ENCODE measurements around the gene WWC2.

Gene WWC2

DNA sequence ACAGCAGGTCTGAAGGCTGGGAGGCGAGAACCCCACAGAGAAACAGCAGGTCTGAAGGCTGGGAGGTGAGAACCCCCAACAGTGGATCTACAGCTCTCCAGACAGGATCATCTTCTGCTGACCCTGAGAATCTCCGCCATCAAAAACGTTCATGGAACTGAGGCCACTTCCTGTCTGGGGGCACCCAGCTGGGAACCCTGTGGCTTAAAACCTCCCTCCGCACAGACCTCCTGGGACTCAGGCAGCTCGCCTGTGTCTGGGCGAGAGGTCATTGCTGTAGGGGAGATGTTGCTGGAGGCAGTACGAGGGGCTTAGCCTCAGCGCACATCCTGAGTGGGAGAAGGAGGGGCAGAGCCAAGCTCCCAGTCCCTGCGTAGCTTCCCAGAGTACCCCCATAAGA, 238.3 kb downstream of the WWC2 start:
- no peak for DNase-seq

DNA sequence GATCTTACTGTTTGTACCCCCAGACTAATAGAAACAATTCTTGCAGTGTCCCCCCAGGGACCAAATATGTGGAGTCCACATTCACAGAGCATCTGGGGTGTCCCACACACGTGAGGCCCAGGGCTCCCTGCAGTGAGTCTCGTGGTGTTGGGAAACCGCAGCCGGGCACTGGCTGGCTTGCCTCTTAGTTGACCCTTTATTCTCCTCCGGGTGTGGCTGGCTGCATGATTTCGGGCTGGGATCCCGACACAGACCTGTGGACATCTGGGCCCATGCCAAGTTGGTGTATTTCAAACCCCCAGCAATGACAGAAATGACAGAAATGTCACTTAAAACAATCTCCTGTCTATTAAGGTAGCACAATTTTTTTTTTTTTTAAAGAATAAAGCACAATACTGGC, 238.8 kb downstream of the WWC2 start:
- DNase-seq = no peak

DNA sequence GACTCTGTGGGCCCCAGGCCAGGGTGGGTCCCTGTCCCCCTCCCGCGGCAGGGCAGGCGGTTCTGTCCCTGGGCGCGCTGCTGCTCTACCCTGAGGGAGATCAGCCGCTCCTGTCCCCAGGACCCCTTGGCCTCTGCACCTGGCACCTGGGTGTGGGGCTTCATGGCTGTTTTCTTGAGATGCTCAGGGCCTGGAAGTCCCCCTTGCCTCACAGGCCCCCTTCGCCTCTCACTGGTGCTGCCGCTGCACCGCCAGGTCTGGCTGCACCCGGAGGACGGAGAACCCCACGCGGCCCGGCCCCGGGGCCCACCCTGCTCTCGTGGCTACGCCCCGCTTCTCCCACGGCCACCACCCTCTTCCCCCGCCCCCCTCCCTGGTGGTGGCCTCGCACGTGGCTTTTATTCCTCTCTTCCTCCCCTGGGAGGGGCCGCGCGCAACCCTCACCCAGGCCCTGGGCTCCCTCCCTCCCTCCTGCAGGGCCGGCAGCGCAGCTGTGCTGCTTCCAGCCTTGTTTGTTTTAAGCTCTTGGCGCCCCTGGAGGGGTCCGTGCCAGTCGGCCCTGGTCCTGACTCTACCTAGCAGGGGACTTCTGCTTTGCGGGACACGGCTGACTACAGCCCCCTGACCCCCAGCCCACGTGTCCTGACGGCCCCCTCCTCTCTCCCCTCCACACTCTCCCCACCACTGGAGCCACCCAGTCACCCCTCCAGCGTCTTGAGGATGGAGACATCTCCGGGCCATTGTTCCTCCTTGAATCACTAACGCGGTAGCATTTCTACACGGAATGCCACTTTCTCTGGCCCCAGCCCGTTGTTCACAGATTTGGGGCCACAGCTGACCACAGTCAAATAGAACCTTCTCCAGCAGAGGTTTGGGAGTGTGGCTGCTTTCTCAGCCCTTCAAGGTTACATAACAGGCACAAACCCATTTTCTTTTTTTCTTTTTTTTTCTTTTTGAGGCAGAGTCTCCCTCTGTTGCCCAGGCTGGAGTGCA, 243.8 kb downstream of the WWC2 start:
- DNase-seq = no peak

DNA sequence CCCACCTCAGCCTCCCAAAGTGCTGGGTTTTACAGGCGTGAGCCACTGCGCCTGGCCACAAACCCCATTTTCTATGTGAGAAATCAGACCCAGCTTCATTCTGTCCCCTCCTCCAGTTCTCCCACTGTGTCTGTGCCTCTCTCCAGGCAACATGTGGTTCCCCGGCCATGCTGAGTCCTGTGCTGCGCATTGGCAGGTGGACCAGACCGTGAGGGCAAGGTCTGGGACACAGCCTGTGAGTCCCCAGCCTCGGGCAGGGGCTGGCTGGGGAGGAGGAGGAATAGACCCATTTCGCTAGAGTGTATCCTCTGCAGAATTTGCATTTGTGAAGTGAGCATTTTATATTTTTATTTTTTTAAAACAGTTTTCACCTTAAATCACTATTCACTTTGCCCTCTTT, 244.7 kb downstream of the WWC2 start:
- no peak for DNase-seq

DNA sequence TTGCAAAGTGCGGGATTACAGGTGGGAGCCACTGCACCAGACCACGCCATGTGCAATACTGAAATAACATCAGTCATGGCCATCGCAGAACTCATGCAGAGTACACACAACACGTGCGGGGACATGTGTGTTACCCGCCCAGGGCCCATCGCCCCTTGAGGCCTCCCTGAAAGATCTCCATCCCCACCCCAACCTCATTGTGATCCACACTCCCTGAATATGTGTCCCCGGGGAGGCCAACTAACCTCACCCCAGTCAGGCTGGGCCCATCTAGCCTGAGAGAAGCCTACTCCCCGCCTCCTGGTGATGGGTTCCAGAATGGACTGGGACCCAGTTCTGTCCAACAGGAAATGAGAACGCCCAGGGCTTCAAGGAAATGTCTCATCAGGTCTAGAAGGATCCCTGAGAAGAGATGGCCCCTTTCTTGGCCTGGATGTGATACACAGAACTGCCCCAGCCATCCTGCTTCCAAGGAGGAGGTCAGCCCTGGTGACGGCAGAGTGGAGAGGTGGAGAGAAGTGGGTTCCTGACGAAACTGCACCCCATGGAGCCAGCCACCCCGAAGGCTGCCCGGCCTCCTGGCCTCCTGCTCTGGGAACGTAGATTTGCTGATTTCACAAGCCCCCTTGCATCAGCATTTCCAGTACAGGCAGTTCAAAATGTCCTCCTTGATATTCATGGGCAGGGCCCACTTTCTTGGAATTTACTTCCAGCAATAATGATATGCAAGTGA, 245.6 kb downstream of the WWC2 start:
- DNase-seq = no peak

DNA sequence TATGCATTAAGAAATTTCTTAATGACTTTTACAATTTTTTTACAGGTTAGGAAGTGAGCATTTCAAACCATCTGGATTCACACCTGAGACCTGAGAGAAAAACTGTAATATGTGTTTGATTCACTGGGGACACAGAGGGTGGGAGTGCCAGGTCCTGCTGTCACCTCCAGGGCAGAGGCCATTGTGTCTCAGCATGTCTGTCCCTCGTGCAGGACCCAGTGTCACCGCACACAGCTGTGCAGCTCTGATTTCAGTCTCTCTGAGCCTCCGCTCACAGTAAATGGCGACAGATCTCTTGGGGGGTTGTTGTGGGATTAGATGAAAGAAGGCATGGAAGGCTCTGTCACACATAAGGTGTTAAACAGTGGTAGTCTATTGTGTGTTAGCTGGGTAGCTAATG, 246.2 kb downstream of the WWC2 start:
- no peak for DNase-seq

DNA sequence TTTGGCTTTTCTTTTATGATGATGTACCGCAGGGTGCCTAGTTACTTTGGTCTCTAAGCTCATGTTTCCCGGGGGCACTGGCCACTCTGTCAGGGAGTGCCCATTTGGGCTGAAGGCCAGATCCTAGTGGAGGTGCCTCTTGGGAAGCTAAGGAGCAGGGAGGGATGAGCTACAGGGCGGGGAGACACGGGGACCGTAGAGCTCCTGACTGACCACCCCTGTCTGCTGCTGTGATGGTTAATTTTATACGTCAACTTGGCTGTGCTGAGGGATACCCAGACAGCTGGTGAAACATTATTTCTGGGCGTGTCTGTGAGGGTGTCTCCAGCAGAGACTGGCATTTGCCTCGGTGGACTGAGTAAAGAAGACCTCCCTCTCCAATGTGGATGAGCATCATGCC, 248.1 kb downstream of the WWC2 start:
- DNase-seq = no peak

DNA sequence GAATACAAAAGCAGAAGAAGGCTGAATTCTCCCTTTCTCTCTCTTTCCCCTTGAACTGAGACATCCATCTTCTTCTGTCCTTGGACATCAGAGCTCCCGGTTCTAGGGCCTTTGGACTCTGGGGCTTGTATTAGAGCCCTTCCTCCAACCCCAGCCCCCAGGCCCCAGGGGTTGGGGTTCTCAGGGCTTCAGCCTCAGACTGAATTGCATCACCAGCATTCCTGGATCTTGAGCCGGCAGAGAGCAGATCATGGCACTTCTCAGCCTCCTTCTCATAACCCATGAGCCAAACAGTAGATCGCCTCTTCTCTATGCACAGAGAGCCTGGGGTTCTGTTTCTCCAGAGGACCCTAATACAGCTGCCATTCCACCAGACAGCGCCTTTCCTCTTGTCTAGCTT, 248.5 kb downstream of the WWC2 start:
- no peak for DNase-seq

DNA sequence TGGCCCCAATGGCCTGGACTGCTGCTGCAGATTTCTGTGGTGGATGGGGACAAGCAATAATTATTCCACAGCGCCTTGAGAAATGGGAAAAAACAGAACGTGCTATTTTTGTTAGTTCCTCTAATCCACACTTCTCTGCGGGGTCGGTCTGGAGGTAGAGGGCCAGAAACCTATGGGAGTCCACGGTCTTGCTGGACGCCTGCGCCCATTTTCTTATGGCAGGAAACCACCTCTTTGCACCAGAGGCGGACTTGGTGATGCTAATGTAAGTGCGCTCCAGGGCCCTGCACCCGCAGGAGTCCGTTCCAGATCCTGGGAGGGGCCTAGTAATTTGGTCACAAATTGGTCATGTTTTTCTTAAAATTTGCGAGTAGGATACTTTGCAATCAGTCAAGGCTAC, 249.1 kb downstream of the WWC2 start:
- no peak for DNase-seq

DNA sequence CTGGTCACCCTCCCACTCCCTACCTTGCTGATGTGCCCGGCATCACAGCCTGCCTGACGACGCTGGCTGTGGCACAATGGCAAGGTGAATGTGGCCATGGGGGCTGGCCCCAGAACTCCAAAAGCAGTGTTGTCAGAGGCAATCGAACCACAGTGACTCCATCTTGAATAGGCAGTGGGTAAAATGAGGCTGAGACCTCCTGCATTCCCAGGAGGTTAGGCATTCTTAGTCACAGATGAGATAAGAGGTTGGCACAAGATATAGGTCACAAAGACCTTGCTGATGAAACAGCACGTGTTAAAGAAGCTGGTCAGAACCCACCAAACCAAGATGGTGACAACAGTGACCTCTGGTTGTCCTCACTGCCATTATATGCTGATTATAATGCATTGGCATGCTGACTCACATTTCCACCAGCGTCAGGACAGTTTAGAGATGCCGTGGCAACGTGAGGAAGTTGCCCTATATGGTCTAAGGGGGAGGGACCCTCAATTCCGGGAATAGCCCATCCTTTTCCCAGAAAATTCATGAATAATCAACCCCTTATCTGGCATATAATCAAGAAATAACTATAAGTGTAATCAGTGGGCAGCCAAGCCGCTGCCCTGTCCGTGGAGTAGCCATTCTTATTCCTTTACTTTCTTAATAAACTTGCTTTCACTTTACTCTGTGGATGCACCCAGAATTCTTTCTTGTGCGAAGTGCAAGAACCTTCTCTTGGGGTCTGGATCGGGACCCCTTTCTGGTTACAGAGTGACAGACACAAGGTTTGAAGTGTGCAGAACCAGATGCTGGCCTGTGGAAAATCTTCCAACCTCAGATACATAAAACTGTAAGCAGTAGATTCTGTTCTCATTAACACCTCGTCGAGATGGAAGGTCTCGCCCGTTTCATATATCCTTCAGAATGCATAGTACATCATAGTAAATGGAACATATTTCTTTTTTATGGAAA, 249.9 kb downstream of the WWC2 start:
- peak; percentile 30 to 39 for DNase-seq

DNA sequence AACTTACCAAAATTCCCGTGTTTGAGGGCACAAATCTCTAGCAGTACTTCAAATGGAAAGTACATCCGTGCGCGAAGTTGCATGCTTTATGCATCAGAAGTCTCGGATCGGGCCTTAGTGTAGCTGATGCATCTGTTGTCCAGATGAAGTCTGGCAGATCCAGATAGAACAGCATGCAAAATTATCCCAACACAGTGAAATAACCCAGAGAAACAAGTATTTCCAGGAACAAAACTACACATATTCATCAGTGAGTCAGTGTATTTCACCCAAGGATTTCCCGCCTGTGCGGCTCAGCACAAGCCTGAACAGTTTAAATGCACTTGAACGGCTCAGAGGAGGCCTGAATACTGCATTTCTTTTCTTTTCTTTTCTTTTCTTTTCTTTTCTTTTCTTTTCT, 250.6 kb downstream of the WWC2 start:
- DNase-seq = no peak

DNA sequence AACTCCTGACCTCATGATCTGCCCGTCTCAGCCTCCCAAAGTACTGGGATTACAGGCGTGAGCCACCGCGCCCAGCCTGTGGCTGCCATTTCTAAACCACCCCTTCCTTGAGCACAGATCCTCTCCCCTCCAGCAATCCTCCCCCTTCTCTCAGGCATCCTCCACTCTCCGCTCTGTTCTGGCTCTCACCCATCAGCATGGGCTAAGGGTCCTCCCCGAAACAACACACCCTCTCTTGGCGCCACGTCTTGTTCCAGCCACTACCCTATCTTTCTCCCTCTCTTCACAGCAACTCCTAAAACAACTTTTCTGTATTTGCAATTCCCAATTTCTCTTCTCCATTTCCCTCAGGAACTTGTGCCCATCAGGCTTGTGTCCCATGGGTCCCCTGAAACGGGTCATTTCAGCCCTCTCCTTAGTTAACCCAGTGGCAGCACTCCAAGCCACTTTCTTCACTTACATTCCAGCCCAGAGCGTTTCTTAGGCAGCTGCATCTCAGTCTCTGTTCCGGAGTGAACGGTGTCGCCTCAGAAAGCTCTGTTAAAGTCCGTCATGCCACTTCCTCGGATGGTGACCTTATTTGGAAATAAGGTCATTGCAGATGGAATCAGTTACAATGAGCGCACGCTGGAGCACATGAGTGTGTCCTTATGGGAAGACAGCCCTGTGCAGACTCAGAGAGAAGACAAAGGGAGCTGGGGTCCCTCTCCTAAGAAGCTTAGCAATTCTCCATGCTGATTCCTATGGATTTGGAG, 251.4 kb downstream of the WWC2 start:
- DNase-seq = no peak

DNA sequence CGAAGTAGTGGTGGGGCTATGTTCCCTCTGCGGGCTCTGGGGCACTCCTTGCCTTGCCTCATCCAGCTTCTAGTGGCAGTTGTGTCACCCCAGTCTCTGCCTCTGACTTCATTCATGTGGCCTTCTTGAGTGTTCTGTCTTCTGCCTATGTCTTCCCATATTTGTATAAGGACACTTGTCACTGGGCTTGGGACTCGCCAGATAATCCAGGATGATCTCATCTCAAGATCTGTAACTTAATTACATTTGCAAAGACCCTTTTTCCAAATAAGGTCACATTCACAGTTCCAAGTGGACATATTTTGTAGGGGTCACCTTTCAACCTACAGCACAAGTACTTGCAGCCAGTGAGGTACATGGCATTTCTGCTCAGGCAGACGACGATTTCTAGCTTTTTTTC, 253.5 kb downstream of the WWC2 start:
- no peak for DNase-seq

DNA sequence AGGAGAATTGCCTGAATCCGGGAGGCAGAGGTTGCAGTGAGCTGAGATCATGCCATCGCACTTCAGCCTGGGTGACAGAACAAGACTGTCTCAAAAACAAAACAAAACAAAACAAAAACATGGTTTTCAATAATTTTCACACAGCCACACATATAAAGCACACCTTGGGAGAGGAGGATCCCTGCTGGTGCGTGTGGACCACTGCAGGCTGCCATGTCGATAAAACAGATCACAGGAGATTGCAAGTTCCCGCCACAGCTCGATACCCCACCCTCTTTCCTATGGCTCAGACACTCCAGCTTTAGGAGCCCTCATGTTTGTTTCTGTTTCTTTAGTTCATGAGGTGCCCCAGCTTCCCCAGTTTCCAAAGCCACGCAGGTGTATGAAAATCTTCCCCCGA, 254.5 kb downstream of the WWC2 start:
- DNase-seq = no peak

DNA sequence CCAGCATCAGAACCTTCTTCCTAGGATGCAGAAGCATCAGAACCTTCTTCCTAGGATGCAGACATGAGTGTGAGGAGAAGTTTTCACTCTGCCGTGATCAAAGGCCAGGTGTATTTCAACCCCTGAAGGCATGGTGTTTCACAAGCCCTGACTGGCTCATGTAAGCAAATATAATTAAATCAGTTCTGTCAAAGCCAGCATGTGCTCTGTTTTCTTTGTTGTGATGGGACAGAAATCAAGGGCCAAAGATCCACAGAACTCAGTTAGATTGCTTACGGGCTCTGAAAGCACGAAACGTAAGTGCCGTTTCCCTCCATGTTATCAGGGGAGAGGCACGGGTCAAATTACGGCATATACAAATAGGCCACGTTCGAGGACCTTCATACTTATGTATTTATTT, 255.2 kb downstream of the WWC2 start:
- DNase-seq = no peak

DNA sequence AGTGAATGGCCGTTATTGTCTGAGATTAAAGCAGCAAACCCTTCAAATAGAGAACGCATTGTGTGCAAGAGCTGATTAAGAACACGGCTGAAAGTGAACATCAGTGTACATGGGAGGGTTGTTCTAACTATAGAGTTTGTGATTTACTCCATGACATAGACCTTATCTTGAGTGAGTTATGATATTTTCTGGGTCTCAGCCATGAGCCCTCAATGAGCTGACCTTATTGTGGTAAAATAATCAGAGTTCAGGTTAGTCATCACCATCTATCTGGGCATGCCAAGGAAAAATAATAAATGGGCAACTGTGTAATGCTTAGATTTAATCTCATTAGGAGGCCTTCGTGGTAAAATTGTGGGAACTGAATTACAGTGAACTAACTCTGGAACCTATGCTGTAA, 256.3 kb downstream of the WWC2 start:
- DNase-seq = no peak

DNA sequence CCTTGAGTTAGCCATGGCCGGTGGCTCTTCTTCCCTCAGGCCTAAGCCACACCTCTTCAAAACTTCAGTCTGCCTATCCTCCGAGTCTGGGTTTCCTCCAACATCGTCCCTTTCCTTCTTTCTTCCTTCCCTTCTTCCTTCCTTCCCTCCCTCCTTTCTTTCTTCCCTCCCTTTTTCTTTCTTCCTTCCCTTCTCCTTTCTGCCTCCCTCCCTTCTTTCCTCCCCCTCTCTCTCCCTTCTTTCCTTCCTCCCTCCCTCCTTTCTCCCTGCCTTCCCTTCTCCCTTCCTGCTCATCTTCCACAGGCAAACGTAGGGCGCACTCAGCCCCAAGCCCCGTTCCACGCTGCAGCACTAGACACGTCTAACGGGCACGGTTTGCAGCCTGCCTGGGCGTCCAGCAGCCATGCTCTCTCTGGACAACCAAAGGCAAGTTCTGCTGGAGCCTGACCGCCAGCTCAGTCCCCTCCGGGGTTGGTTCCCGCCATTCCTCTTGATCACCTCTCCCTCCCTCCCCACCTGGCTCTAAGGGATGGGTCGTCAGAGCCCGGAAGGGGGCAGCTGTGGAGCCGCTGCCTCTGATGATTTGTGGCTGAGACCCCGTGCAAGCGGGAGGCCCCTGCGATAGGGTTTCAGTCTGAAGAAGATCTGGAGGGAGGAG, 257.2 kb downstream of the WWC2 start:
- DNase-seq = no peak

DNA sequence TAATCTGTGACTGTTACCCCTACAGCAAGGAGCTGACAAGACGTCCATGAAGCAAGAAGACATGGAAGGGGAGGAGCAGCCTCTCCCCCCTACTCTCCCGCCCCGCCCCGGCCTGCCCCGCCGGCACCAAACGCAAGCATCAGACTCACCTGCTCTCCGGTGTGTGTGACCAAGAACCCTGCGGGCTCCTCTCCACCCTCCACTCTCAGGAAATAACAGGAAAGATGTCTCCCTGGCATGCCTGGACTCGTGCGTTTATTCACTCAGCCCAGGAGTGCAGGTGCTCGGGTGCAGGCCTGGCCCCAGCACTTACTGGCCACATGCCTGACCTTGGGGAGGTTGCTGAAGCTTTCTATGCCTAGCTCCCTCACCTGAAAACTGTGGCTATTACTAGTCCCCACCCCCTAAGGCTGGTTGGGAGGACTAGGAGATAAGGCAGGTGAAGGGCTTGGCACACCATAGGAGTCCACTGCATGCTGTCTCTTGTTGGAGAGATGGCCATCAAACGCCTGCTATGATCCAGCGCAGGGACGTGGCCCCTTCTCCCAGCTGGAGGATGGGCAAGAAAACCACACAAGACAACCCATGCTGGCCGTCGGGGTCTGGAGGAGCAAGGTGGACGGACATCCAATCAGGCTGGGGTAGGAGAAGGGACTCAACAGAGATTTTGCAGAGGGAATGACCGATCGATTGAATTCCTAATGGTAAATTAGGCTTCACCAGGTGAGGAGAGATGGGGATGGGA, 258.0 kb downstream of the WWC2 start:
- DNase-seq = no peak

DNA sequence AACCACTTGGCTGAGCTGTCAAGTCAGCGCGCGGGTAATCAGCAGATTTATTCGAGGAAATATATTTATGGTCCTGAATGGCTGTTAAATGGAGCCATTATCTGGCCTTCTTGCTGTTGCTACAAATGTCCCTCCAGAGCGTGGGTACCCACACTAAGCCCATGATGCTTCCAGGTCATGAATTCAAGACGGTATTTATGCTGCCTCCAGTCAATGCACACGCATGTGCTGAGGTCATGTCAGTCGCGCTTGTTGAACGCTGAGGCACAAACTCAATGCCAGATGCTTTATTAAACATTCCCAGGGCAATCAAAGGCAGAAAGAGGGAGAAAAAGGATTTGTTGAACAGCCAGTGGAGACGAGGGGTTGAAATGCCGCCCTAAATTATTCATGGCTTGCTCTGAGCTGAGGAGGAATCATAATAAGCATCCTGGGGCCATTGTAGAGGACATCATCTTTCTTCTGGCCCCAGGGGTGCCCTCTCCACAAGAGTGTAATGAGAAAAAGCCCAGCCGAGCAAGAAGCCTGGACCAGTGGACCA, 259.2 kb downstream of the WWC2 start:
- no peak for DNase-seq

DNA sequence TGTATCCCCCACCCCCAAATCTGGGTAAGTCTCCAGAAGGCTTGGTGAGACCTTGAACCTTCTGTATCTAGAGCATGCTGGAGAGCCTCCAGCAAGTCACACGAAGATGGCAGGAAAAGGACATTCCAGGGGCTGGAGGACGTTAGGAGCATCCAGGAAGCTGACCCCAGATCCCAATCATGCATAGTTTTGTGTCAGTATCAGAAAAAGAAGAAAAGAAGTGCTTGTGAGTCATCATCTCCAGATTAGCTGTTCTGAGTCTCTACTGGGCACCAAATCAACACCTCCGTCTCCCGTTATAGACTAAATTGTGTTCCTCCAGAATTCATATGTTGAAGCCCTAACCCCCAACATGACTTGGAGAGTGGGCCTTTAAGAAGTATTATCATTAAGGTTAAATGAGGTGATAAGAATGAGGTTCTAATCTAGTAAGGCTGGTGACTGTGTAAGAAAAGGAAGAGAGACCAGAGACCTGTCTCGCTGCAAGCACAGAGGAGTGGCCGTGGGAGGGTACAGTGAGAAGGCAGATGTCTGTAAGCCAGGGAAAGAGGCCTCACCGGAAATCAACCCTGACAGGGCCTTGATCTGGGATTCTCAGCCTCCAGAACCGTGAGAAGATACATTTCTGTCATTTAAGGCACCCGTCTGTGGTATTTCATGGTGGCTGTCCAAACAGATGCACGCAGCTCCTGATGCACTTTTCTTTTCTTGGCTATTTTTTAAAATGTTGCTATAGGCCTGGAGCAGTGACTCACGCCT, 261.3 kb downstream of the WWC2 start:
- no peak for DNase-seq
